Parathyroid adenoma (tissue), 2 donors: ENCODE measurements around the gene EPM2A.

Source experiments
- H2AFZ ChIP-seq: fragments of 300-600 bp; sonication (generic); one replicate; pipeline ENCODE4 v1.7.0; 2017; ENCODE audit warnings: antibody characterized with exemption, mild to moderate bottlenecking
- H3K27ac ChIP-seq: fragments of 300-600 bp; sonication (generic); one replicate; pipeline ENCODE4 v1.7.0; 2017
- H3K27me3 ChIP-seq: fragments of 300-600 bp; sonication (generic); one replicate; pipeline ENCODE4 v1.7.0; 2017; ENCODE audit warnings: low read length; ENCODE audit not compliant: control insufficient read depth, insufficient read depth
- H3K36me3 ChIP-seq: fragments of 300-600 bp; sonication (generic); one replicate; pipeline ENCODE4 v1.7.0; 2017; ENCODE audit warnings: low read length; ENCODE audit not compliant: control insufficient read depth, insufficient read depth
- H3K4me1 ChIP-seq: fragments of 300-600 bp; sonication (generic); one replicate; pipeline ENCODE4 v1.7.0; 2017; ENCODE audit warnings: control low read depth
- H3K4me2 ChIP-seq: fragments of 300-600 bp; sonication (generic); one replicate; pipeline ENCODE4 v1.7.0; 2017; ENCODE audit warnings: low read length
- H3K4me3 ChIP-seq: fragments of 300-600 bp; sonication (generic); one replicate; pipeline ENCODE4 v1.7.0; 2017; ENCODE audit warnings: low read depth, low read length
- H3K79me2 ChIP-seq: fragments of 300-600 bp; sonication (generic); one replicate; pipeline ENCODE4 v1.7.0; 2017; ENCODE audit warnings: control low read depth
- H3K9ac ChIP-seq: fragments of 300-600 bp; sonication (generic); one replicate; pipeline ENCODE4 v1.7.0; 2017; ENCODE audit warnings: mild to moderate bottlenecking
- H3K9me3 ChIP-seq: fragments of 300-600 bp; sonication (generic); one replicate; pipeline ENCODE4 v1.7.0; 2017; ENCODE audit warnings: low read length; ENCODE audit not compliant: control insufficient read depth
- CTCF ChIP-seq: fragments of 300-600 bp; sonication (generic); IDR thresholded peaks from one replicate; pipeline ENCODE4 v1.7.0; 2017; ENCODE audit warnings: antibody characterized with exemption, mild to moderate bottlenecking
- donor health status: primary hyperparathyroidism.

EPM2A gene

GRCh38 chr6:145763742-145764141, 28.4 kb upstream of the EPM2A start:
- no peak for TF ChIP-seq CTCF
- no peak overlapping the region for H3K27ac ChIP-seq
- no peaks in the 10 kb centered on the region for H3K79me2 ChIP-seq
- H2AFZ ChIP-seq = no peak overlapping the region
- no peaks in the 10 kb centered on the region for H3K4me1 ChIP-seq
- H3K4me3 ChIP-seq = no peak overlapping the region
- no peaks in the 10 kb centered on the region for H3K27me3 ChIP-seq
- H3K9ac ChIP-seq = no peak overlapping the region
- no peak overlapping the region for H3K4me2 ChIP-seq
- H3K9me3 ChIP-seq = no peaks in the 10 kb centered on the region
- no peaks in the 10 kb centered on the region for H3K36me3 ChIP-seq

- Histone ChIP-seq H3K4me3 (no peak overlapping the region), H3K27me3 (no peaks in the 10 kb centered on the region), H3K36me3 (no peaks in the 10 kb centered on the region), H3K4me2 (no peak overlapping the region), H3K27ac (no peak overlapping the region), H3K4me1 (no peaks in the 10 kb centered on the region), H3K79me2 (no peaks in the 10 kb centered on the region), H3K9ac (no peak overlapping the region), H3K9me3 (no peaks in the 10 kb centered on the region), H2AFZ (no peak overlapping the region)
- TF ChIP-seq CTCF = no peak
Observed at GRCh38 chr6:145761584-145761983, 26.3 kb upstream of the EPM2A start.

DNA sequence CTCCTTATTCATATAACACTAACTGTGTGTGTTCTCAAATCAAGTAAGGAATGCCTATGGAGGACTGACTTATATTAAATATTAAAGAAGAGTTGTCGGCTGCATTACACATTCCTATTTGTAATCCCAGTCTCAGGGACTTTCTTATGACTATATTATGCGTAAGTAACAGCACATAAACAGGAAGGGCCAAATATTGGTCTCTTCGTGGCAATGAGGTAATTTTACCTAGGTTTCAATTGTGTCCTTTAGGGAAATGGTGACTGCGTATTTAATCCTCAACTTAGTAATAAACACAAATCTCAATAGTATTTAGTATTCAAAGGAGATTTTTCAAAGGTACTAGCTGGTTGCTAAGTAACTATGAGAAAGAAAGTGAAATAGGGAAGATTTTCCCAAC, 22.8 kb upstream of the EPM2A start:
- TF ChIP-seq CTCF = no peak
- Histone ChIP-seq H3K9ac (no peak overlapping the region), H3K4me2 (no peak overlapping the region), H3K4me3 (no peak overlapping the region), H3K36me3 (no peaks in the 10 kb centered on the region), H3K79me2 (no peaks in the 10 kb centered on the region), H3K9me3 (no peaks in the 10 kb centered on the region), H3K27me3 (no peaks in the 10 kb centered on the region), H3K4me1 (no peaks in the 10 kb centered on the region), H2AFZ (no peak overlapping the region), H3K27ac (no peak overlapping the region)

DNA sequence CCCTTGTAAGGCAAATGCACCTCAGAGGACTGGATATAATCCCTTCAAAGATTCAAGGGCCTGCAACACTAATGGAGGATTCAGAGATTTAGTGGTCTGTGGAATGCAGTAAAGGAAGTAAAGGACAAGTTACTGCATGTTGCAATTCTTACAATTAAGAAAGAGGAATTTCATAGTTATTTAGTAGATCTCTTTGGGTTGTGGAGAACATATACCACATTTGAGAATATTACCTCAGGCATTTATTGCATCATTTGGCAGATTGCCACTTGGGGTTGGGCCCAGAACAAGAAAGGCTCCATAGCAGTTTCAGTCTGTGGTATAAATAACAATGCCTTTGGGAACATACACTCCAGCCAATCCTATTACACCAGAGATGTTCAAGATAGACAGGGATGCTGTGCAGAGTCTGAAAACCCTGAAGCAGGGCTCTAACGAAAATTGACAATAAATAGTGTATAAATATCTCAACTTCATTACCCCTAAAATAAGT, 20.9 kb upstream of the EPM2A start:
- H3K4me1 ChIP-seq = no peaks in the 10 kb centered on the region

More for the DNA sequence above, 20.9 kb upstream of the EPM2A start:
- Histone ChIP-seq H3K27me3 (no peaks in the 10 kb centered on the region), H3K9me3 (no peaks in the 10 kb centered on the region), H3K79me2 (no peaks in the 10 kb centered on the region), H3K27ac (no peak overlapping the region), H2AFZ (no peak overlapping the region), H3K4me3 (no peak overlapping the region), H3K9ac (no peak overlapping the region), H3K36me3 (no peaks in the 10 kb centered on the region), H3K4me2 (no peak overlapping the region)
- TF ChIP-seq CTCF = no peak
